Skeletal muscle cell (primary cell): ENCODE data around the gene MNX1.

Experiments used
- DNase-seq: peaks from one replicate; pipeline ENCODE4 v3.0.0-alpha.2; 2010; ENCODE audit warnings: low read depth
- H3K4me3 ChIP-seq: 2 replicates; pipeline ENCODE4 v1.5.1; 2011; ENCODE audit warnings: low read depth, mild to moderate bottlenecking, control low read depth, low read length, moderate library complexity

Gene MNX1

DNA sequence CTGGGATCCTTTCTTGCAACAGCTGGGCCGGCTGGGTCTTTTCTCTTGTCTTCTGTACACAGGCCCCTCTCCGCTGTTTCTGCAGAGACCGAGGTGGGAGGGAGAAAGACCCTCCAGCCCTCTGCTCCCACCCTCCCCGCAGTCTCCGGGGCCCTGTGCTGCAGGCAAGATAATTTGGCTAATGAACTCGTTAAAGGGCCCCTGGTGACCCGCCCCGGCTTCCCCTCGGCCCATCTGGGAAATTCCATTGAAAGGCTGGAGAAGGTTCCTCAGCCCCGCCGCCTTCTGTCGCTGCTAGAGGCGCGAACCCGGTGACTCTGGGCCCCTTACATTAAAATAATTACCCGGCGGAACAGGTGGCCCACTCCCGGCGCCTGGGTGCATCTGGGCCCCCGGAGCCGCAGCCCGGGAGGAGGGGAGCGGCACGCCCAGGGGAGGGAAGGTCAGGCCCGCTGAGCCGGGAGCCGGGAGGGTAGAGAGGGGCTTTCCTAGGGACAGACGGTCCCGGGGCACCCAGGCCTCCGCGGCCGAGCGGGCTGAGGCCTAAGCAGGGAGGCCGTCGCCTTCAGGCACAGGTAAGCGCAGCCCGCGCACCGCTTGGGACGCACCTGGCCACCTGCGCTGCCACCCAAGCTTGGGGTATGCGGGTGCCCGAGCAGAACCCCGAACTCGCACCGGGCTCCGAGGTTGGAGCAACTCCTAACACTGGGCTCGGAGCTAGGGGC, 7.3 kb upstream of the MNX1 start:
- no peak overlapping the region for H3K4me3 ChIP-seq
- no peak for DNase-seq

- DNase-seq, result no peak
- no peak overlapping the region for H3K4me3 ChIP-seq
Observed at GRCh38 chr7:157017149-157017548, 6.7 kb upstream of the MNX1 start.

DNA sequence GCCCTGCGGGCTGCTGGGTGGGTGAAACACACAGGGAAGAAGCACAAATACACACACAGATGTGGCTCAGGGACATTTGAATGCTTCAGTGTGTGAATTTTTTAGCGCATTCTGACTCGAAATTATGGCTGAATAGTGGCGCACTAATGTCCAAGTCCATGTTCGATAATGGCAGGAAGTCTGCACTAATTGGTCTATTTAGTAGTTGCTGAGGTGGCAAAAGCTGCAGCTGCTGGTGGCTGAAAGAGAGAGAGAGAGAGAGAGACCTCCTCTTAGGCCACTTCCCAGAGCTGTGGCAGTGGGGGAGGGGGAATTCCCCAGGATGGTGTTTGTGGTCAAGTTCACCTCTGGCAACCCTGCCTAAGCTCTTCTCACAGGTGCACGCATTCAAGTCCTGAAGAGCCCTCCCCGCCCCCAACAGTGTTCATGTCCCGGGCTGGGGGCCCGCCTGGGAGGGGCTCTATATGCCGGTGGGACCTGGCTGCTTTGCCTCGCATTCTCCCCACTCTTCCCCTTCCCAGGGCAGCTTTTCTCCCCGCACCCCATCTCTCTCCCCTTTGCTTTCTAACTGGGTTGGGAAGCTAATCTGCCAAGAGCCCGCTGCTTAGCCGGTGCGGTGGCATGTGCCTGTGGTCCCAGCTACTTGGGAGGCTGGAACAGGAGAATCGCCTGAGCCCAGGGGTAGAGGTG, 6.0 kb upstream of the MNX1 start:
- no peak for DNase-seq

GRCh38 chr7:157016024-157016351, 5.5 kb upstream of the MNX1 start:
- DNase-seq, result no peak
- H3K4me3 ChIP-seq, result no peak overlapping the region

More for the DNA sequence above, 6.0 kb upstream of the MNX1 start:
- H3K4me3 ChIP-seq, result no peak overlapping the region

DNA sequence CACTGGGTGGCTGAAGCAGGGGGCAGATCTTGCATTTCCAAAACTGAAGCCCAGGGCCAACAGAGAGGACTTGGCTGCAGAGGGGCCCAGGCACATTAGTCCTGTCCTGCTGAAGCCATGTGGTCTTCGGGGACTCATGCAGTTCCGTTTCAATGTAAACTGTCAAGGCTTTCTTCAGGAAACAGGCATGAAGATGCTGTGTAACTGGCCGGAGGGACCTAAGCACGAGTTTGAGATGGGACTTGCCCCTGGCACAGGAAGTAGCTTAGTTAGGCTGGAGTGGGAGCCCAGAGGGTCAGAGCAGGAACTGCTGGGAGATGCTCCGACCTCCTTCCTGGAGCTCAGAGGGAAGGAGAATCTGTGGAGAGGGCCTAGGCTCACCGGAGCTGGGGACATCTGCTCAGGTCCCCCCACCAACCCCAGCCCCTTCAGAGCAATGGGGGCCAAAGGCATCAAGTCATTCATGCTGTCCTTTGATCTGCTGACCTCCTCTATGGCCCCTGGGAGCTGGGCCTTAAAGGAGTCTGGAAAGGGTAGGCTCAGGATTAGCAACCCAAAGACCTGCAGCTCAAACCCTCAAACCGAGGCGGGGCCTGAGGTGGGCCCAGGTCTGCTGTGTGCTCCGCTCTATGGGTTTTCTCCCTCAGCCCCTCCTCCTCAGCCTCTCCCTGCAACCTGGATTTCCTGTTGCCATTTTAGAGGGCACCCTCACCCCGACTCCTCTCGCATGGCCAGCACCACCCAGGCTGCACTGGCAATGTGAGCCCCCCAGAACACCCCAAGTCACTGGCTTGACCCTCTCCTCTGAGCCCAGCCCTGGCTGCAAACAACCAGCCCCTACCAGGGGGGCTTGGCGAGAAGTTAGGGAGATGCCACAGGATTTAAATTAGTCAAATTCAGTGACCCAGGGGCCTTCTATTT, 4.4 kb upstream of the MNX1 start:
- H3K4me3 ChIP-seq, result no peak overlapping the region
- DNase-seq, result no peak

GRCh38 chr7:157013602-157014549, 3.4 kb upstream of the MNX1 start:
- no peak for DNase-seq
- no peak overlapping the region for H3K4me3 ChIP-seq

- no peak for DNase-seq
Observed at GRCh38 chr7:157013101-157013500, 2.6 kb upstream of the MNX1 start.

DNA sequence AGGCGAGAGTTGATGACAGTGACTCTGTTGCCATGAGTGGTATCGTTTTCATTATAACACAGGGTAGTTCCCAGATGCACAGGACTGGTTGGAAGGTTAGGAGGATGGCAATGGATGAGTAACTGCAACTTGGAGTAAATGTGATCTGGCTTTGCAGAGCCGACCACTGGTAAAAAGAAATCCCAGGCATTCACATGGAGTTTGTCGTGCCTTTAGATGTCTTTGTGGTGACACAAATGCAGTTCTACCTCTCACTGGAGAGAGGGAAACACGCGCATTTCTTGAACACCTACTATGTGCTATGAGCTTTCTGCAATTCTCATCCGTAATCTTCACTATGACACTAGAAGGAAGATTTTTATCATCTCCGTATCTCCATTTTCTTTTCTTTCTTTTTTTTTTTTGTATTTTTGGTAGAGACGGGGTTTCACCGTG, 1.7 kb upstream of the MNX1 start:
- H3K4me3 ChIP-seq, result no peak overlapping the region
- no peak for DNase-seq

More at GRCh38 chr7:157013101-157013500, 2.6 kb upstream of the MNX1 start:
- no peak overlapping the region for H3K4me3 ChIP-seq

GRCh38 chr7:157011333-157012112, 1.1 kb upstream of the MNX1 start:
- no peak overlapping the region for H3K4me3 ChIP-seq
- DNase-seq, result no peak

- DNase-seq, result no peak
- H3K4me3 ChIP-seq, result peak overlapping the region; percentile 35
Observed at GRCh38 chr7:157009778-157010587, 480 bp downstream of the MNX1 start.

DNA sequence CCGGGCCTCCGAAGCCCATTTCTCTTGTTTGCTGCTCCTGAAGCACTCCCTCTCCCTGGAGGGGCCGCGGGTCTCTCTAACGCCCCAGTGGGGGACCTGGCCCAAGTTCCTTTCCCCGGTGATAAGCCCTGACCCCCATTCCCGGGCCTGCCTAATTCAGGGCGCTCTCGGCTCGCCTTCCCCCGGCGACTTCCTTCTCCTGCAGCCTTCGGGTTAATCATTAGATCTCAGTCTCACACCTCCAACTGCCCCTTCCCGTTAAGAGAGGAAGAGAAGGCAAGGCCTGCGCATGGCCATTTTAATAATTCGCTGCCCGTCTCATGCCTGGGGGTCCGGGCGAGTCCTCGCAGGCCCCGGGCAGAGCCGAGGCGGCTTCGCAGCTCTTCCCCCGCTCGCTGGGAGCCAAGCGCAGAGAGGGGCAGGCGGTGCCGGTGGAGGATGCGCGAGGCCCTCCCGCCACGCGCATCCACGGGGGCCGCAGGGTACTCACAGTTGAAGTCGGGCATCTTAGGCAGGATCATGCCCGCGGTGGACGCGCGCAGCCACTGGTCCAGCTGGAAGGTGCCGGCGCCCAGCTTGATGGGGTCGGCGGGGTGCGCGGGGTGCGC, 1.2 kb downstream of the MNX1 start:
- no peak for DNase-seq
- no peak overlapping the region for H3K4me3 ChIP-seq

DNA sequence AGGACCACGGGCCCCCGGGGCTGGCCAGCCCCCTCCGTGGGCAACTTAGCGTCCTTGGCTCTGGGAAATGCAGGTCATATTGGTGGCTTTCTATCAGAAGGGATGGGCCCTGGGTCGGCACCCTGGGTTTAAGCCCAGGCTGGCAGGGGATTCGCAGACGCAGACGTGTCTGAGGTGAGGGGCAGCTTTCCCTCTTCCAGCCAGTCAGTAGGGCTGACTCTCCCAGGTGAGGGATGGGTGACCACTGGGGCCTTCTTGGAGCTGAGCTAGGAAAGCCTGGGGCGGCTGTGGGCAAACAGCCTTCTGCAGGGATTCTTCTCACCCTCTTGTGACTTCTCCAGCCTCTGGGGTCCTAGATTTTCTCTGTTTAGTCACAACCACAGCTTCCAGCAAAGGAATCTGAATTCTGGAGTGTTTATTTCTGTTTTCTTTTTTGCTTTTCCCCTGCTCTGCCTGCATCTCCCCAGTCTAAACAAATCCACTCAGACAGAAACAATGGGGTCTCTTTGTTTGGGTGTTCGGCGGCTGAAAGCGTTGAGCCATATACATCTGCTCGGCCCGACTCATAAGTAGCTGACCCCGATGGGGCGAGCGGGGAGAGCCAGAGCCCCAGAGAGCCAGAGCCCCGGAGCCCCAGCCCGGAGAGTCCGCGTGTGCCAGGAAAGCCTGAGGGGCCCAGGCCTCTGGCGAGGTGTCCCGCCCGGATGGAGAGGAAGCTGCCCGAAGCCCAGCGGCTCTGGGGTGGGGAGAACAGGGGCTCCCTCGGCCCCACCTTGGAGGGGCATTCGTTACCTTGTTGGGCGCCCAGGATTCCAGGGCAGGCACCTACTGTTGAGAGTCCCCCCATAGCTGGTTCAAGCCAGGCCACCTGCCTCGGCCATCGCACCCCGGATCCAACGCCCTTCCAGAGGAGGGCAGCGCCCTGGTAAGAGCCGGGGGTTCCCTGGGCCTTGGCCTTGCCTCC, 2.0 kb downstream of the MNX1 start:
- H3K4me3 ChIP-seq, result no peak overlapping the region
- no peak for DNase-seq

DNA sequence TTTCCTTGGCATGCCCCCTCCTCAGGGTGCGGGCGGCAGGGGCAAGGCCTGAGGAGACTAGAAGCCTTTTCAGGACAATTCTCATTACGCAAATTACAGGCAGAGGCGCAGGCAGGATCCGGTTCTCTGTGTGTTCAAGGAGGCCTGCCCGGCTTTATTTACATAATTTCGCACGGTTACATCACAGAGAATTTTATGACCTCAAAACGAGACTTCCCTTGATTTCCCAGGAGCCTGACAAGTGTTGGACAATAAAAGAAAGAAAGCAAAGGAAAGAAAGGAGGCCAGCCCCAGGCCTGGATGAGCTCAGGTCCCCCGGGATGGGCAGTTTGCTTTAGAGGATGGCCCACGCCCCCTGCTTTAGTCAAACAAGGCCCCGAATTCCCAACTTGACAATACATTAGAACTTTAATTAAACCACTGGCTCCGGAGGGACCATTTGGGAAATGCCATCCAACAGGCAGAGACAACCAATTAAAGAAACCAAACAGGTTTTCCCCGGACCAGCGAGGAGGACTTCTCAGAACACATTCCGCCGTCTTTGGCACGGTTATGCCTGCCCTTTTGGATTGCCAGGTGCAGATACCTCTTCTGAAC, 2.9 kb downstream of the MNX1 start:
- DNase-seq, result no peak
- no peak overlapping the region for H3K4me3 ChIP-seq

DNA sequence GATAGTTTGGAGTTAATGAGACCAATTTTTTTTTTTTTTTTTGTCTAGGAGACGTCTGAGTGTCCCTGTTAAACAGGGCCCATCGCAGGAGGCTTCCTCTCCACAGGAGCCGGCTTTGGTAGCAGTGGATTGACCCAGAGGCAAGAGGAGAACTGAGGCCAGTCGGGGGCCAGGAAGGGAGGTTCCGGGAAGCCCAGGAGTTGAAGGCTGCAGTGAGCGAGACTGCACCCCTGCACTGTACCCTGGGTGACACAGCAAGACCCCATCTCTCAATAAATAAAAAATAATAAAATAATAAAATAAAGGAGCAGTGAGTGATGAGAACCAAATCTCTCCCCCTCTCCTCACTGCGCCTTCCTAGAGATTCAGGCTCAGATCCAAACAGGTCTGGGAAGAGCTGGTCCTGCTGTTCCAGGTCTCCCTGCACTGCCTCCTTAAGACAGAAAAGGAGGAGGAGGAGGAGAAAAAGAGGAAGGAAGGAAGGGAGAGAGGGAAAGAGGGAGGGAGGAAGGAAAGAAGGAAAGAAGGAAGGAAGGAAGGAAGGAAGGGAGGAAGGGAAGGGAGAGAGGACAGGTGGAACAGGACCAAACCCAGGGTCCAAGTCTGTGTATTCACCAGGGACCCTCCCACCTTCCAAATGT, 3.5 kb downstream of the MNX1 start:
- no peak overlapping the region for H3K4me3 ChIP-seq
- no peak for DNase-seq

GRCh38 chr7:157006205-157006747, 4.2 kb downstream of the MNX1 start:
- DNase-seq, result no peak
- H3K4me3 ChIP-seq, result no peak overlapping the region
